CD14-positive monocyte (primary cell): ENCODE measurements around the gene FGF14. TPM values are rescaled to one million over a fixed set of nuclear protein-coding genes. Genes with fewer than 3 reads are reported as not detected.

Experiments
- DNase-seq, 3 donors: peaks; one replicate each; pipeline ENCODE4 v3.0.0-alpha.2; 2011 to 2022
- H2AFZ ChIP-seq: 2 replicates; pipeline ENCODE4 v1.6.0; 2012; ENCODE audit warnings: mild to moderate bottlenecking, low read depth, low read length, inconsistent platforms; ENCODE audit not compliant: insufficient read depth, poor library complexity, severe bottlenecking
- H3K27ac ChIP-seq, 2 donors: 1 replicate in 1 of 2; 2 replicates in 1 of 2; pipeline ENCODE4 v1.5.1; 2012 to 2013; ENCODE audit warnings: low read length in 2 of 2, control low read depth in 1 of 2, inconsistent platforms in 1 of 2, low read depth in 1 of 2, mild to moderate bottlenecking in 1 of 2
- H3K27me3 ChIP-seq, 2 donors: one replicate each; pipeline versions ENCODE4 v1.6.0 to v1.6.1; 2011 to 2013; ENCODE audit warnings: low read length in 2 of 2; ENCODE audit not compliant: control insufficient read depth in 2 of 2, insufficient read depth in 2 of 2
- H3K36me3 ChIP-seq, 2 donors: replicated peaks in 1 of 2; 1 replicate in 1 of 2; 2 replicates in 1 of 2; pipeline versions ENCODE4 v1.5.1 to v1.6.1; 2012 to 2013; ENCODE audit warnings: low read length in 2 of 2, control low read depth in 1 of 2, inconsistent platforms in 1 of 2, mild to moderate bottlenecking in 1 of 2; ENCODE audit not compliant: insufficient read depth in 2 of 2, control insufficient read depth in 1 of 2
- H3K4me1 ChIP-seq, 2 donors: 1 replicate in 1 of 2; 2 replicates in 1 of 2; pipeline versions ENCODE4 v1.5.1 to v1.6.1; 2012 to 2013; ENCODE audit warnings: low read length in 2 of 2, control low read depth in 1 of 2, inconsistent platforms in 1 of 2, mild to moderate bottlenecking in 1 of 2, moderate library complexity in 1 of 2; ENCODE audit not compliant: insufficient read depth in 2 of 2, control insufficient read depth in 1 of 2
- H3K4me2 ChIP-seq: replicated peaks from 2 replicates; pipeline ENCODE3; 2012; ENCODE audit warnings: low read length, moderate library complexity, mild to moderate bottlenecking; ENCODE audit not compliant: poor library complexity, severe bottlenecking; ENCODE audit errors: extremely low read depth
- H3K4me3 ChIP-seq, 3 experiments: fragments of 200-600 bp in 1 of 3; sonication (generic) in 1 of 3; replicated peaks in 1 of 3; 1 replicate in 2 of 3; 2 replicates in 1 of 3; pipeline ENCODE4 v1.5.1; 2011 to 2013; ENCODE audit warnings: low read length in 3 of 3, mild to moderate bottlenecking in 3 of 3, control low read depth in 2 of 3, low read depth in 2 of 3, inconsistent platforms in 1 of 3, moderate library complexity in 1 of 3
- H3K79me2 ChIP-seq: 2 replicates; pipeline ENCODE4 v1.6.0; 2012; ENCODE audit warnings: mild to moderate bottlenecking, control low read depth, inconsistent platforms, low read length, moderate library complexity; ENCODE audit not compliant: insufficient read depth
- H3K9ac ChIP-seq: 2 replicates; pipeline ENCODE4 v1.6.0; 2017; ENCODE audit warnings: low read length, mild to moderate bottlenecking; ENCODE audit not compliant: insufficient read depth, poor library complexity, severe bottlenecking
- H3K9me3 ChIP-seq, 2 donors: replicated peaks in 1 of 2; 1 replicate in 1 of 2; 2 replicates in 1 of 2; pipeline versions ENCODE4 v1.5.1 to v1.6.1; 2012 to 2013; ENCODE audit warnings: low read length in 2 of 2, control low read depth in 1 of 2; ENCODE audit not compliant: control insufficient read depth in 1 of 2, insufficient read depth in 1 of 2
- H4K20me1 ChIP-seq: 2 replicates; pipeline ENCODE4 v1.6.0; 2012; ENCODE audit warnings: mild to moderate bottlenecking, low read length, control low read depth, moderate library complexity; ENCODE audit not compliant: insufficient read depth
- H3K27ac Mint-ChIP-seq, 7 donors: one replicate each; pipeline ENCODE4 v1.8.0; 2020; ENCODE audit warnings: mild to moderate bottlenecking in 7 of 7, mixed read lengths in 7 of 7, moderate library complexity in 6 of 7, inconsistent platforms in 2 of 7
- H3K27me3 Mint-ChIP-seq, 3 donors: one replicate each; pipeline ENCODE4 v1.8.0; 2021 to 2022; ENCODE audit warnings: low read depth in 3 of 3, mild to moderate bottlenecking in 3 of 3, mixed read lengths in 3 of 3, moderate library complexity in 3 of 3, inconsistent platforms in 1 of 3
- H3K36me3 Mint-ChIP-seq, 2 donors: one replicate each; pipeline ENCODE4 v1.8.0; 2020; ENCODE audit warnings: mixed read lengths in 2 of 2, inconsistent platforms in 1 of 2, mild to moderate bottlenecking in 1 of 2
- H3K4me1 Mint-ChIP-seq: one replicate; pipeline ENCODE4 v1.8.0; 2020; ENCODE audit warnings: mild to moderate bottlenecking, mixed read lengths
- H3K4me3 Mint-ChIP-seq, 2 donors: one replicate each; pipeline ENCODE4 v1.8.0; 2020; ENCODE audit warnings: mild to moderate bottlenecking in 2 of 2, mixed read lengths in 2 of 2, moderate library complexity in 1 of 2
- H3K9me3 Mint-ChIP-seq, 7 donors: one replicate each; pipeline ENCODE4 v1.8.0; 2020 to 2022; ENCODE audit warnings: mixed read lengths in 7 of 7, mild to moderate bottlenecking in 6 of 7, moderate library complexity in 6 of 7, inconsistent platforms in 2 of 7
- CTCF ChIP-seq: fragments of 200-600 bp; IDR thresholded peaks from one replicate; pipeline ENCODE4 v1.8.0; 2022; ENCODE audit warnings: antibody characterized with exemption, mild to moderate bottlenecking
- WGBS: methylation state at CpG from one replicate; pipeline ENCODE4 v1.1.5; 2013; ENCODE audit warnings: missing lambda C conversion rate; ENCODE audit not compliant: insufficient coverage; 5-methylcytosine and 5-hydroxymethylcytosine counted together
- intact Hi-C, 2 donors: fragments of 100-400 bp; cut with micrococcal nuclease; formaldehyde crosslinking; loops; one replicate each; pipeline versions ENCODE4 v1.15.0 to v1.15.1; 2023
- polyA plus RNA-seq, 3 donors: library from polyadenylated mRNA; depleted of rRNA in 1 of 3; unstranded in 2 of 3; stranded (reverse) in 1 of 3; fragments of 300-500 nt in 2 of 3; fragments of >200 nt in 1 of 3; fragmentation: Illumina TruSeq in 2 of 3; gene quantifications; 1 replicate in 2 of 3; 2 replicates in 1 of 3; pipeline ENCODE4 v1.2.3, GENCODE V29; 2012 to 2021

Gene FGF14
- polyA plus RNA-seq, 3 donors, result not detected

DNA sequence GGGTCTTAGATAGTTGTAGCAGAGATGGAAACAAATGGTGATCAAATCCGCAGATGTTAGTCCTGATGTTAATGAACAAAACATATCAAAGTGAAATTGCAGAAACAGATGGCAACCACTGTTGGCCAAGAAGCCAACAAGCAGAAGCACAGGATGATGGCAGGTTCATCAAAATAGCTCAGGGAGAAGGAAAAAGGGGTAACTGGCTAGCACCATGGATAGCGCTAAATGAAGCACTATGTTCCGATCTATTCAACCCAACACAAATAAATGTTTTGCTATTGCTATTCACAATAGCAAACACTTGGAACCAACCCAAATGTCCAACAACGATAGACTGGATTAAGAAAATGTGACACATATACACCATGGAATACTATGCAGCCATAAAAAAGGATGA is 413.7 kb downstream of the FGF14 start:
- H3K4me2 ChIP-seq, result no peak overlapping the region
- no peaks in the 10 kb centered on the region for H3K36me3 Mint-ChIP-seq
- no CpG with 5 or more reads among the region's 4 CpGs for WGBS

DNA sequence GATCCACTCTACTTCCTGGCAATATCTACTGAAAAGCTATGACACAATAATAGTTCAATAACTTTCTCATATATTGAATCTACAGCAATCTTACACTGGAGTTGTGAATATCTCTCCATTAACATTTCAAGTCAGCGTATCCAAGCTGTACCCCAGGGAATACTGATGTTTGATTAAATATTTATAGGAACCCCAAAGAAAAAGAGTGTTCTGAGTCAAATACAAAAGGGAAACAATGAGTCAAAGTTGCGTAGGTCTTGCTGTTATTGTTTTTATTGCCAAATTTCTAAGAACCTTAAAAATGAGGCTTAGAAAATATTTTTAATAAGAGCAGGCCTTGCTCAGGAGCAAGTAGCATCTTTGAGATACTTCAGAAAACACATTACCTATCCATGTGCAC is 415.5 kb downstream of the FGF14 start:
- no peaks in the 10 kb centered on the region for H3K4me1 Mint-ChIP-seq
- H3K4me1 ChIP-seq, result no peaks in the 10 kb centered on the region
- no peaks in the 10 kb centered on the region for H3K9me3 ChIP-seq
- intact Hi-C loops, result no loop called here
- H3K36me3 ChIP-seq, result no peaks in the 10 kb centered on the region
- 100% methylated on average over 1 of the region's 2 CpGs for WGBS
- no peak overlapping the region for H3K4me2 ChIP-seq
- no peaks in the 10 kb centered on the region for H3K27me3 Mint-ChIP-seq
- no peak overlapping the region for H2AFZ ChIP-seq
- DNase-seq, result no peak
- no peaks in the 10 kb centered on the region for H3K27me3 ChIP-seq
- H3K9ac ChIP-seq, result no peak overlapping the region
- H3K36me3 Mint-ChIP-seq, result no peaks in the 10 kb centered on the region
- H3K4me3 Mint-ChIP-seq, result no peak overlapping the region
- no peak for TF ChIP-seq CTCF
- no peaks in the 10 kb centered on the region for H3K79me2 ChIP-seq
- no peak overlapping the region for H3K27ac ChIP-seq
- no peak overlapping the region for H3K4me3 ChIP-seq
- no peaks in the 10 kb centered on the region for H4K20me1 ChIP-seq
- peaks cover 0 to 3% (median 1%) of the 10 kb centered on the region in 7 donors for H3K9me3 Mint-ChIP-seq
- H3K27ac Mint-ChIP-seq, result no peak overlapping the region

More for the DNA sequence above, 413.7 kb downstream of the FGF14 start:
- Mint-ChIP-seq H3K4me3 (no peak overlapping the region), H3K9me3 (peaks cover 0 to 6% (median 1%) of the 10 kb centered on the region in 7 donors), H3K27ac (no peak overlapping the region), H3K4me1 (no peaks in the 10 kb centered on the region), H3K27me3 (no peaks in the 10 kb centered on the region)
- H3K79me2 ChIP-seq, result no peaks in the 10 kb centered on the region
- peaks cover 0 to 4% of the 10 kb centered on the region in 2 donors for H3K9me3 ChIP-seq
- no peak overlapping the region for H2AFZ ChIP-seq
- H3K36me3 ChIP-seq, result no peaks in the 10 kb centered on the region
- H3K9ac ChIP-seq, result no peak overlapping the region
- H3K4me1 ChIP-seq, result no peaks in the 10 kb centered on the region
- DNase-seq, result no peak
- no peaks in the 10 kb centered on the region for H4K20me1 ChIP-seq
- no peak for TF ChIP-seq CTCF
- H3K4me3 ChIP-seq, result no peak overlapping the region
- no peak overlapping the region for H3K27ac ChIP-seq
- H3K27me3 ChIP-seq, result no peaks in the 10 kb centered on the region
- intact Hi-C loops, result no loop called here
